Cardiac septum (tissue), 1 donor: ENCODE results near the gene PRKCG. TPM values are rescaled to one million over a fixed set of nuclear protein-coding genes. Genes with fewer than 3 reads are reported as not detected.
"Not testable (repeated sequence)": the region's sequence is repeated elsewhere in the genome, so short reads cannot be mapped to it uniquely, and the experiment has no call there.

Experiments used
- DNase-seq: peaks from one replicate; pipeline ENCODE4 v3.0.0-alpha.2; 2020; ENCODE audit warnings: low spot score
- intact Hi-C: fragments of 100-400 bp; cut with DNase I; formaldehyde crosslinking; loops from one replicate; pipeline ENCODE4 v1.14.0; 2022
- long read RNA-seq: library from polyadenylated mRNA; unstranded; transcript quantifications from one replicate; pipeline ENCODE4 v2.0.0, GENCODE V29; 2021
- total RNA-seq: library from RNA; stranded (reverse); fragmentation: NEBNext Ultra II Directional; extraction: Animal tissue kit (Norgen Biotek cat#: 25700); gene quantifications from one replicate; pipeline ENCODE4 v1.2.1, GENCODE V29; 2021
- donor health status: DM: no; HTN: no; CAD: no.

Gene PRKCG
- not detected for total RNA-seq
- long read RNA-seq = 0 reads

DNA sequence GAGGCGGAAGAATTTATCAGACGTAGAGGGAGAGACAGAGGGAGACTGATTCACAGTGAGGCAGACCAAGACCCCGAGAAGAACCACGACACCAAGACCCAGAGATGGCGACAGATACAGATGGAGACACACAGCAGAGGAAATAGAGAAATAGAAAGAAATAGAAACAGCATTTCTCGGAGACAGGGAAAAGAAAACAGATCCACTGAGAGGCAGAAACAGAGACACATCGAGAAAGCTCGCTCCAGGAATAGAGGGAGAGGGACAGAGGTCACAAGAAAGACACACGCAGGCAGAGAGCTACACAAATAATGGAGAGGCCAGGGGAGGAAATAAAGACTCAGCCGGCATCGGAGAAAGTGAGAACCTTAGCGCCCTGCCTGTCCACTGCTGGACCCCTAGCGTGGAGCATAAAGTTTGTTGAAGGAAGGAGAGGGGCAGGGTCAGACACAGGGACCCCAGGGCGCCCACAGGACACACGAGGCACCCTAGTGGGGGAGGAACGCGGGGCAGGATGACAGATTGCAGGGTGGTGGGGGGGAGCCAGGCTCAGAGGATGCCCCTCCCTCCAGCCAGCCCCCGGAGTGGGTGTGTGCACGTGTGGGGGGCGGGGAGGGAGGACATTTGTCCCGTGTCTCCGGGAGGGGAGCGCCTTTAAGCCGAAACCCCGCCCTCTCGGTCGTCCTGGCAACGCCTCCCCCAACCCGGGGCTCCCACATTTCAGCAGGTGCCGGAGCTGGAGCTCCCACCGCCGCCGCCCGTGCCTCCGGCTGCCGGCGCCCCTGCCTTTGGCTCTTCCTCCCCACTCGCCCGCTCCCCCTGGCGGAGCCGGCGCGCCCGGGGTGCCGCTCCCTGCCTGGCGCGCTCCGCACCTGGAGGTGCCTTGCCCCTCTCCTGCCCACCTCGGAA lies at the start of gene PRKCG:
TSS of gene PRKCG (plus strand) at position 716 of the 909 bp plus-strand sequence. CDS start 298 bp downstream, outside the sequence.
- intact Hi-C loops = no loop called here
- no peak for DNase-seq

DNA sequence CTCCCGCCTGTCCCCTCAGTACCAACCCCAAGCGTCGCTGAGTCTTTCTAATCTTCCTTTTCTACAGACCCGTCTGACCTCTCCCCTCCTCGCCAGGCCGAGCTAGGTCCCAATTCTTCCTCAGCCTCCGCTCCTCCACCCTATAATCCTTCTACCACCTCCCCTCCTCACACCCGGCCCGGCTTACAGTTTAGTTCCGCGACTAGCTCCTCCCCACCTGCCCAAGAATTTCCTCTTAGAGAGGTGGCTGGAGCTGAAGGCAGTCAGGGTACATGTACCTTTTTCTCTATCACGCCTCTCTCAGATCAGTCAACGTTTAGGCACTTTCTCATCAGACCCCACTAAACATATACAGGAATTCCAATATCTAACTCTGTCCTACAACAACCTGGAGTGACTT lies 49.1 kb upstream of the PRKCG start:
- intact Hi-C loops, DNase-seq: not testable (repeated sequence)

DNA sequence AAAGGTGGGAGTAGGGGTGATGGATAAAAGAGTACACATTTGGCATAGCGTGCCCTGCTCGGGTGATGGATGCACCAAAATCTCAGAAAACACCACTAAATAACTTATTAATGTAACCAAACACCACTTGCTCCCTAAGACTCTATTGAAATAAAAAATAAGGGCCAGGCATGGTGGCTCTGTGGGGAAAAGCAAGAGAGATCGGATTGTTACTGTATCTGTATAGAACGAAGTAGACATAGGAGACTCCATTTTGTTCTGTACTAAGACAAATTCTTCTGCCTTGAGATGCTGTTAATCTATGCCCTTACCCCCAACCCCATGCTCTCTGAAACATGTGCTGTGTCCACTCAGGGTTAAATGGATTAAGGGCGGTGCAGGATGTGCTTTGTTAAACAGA lies 43.6 kb upstream of the PRKCG start:
- intact Hi-C loops = not testable (repeated sequence)

GRCh38 chr19:53840241-53840640 lies 41.8 kb upstream of the PRKCG start:
- intact Hi-C loops = not testable (repeated sequence)

More for the DNA sequence above, 43.6 kb upstream of the PRKCG start:
- not testable (repeated sequence) for DNase-seq

GRCh38 chr19:53840914-53841313 lies 41.1 kb upstream of the PRKCG start:
- DNase-seq, intact Hi-C loops: not testable (repeated sequence)

More at GRCh38 chr19:53840241-53840640, 41.8 kb upstream of the PRKCG start:
- not testable (repeated sequence) for DNase-seq

GRCh38 chr19:53844849-53845246 lies 37.1 kb upstream of the PRKCG start:
- intact Hi-C loops = no loop called here
- DNase-seq = peak; percentile 80

DNA sequence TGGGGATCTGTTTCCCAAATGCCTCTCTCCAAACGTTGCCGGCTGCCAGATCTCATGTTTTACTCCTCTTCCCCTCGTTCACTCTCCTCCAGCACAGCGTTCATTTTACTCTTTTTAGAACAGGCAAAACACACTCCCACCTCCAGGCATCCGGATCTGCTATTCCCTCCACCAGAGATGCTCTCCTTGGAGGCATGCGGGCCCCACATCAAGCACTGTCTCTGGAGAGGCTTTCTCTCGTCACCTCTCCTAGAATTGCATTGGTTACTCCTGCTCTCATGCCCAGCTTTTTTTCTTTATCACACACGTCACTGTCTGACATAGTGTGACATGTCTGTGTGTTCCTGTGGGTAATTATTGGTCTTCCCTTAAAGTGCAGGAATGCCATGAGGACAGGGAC lies 34.4 kb upstream of the PRKCG start:
- DNase-seq = no peak
- intact Hi-C loops = no loop called here

DNA sequence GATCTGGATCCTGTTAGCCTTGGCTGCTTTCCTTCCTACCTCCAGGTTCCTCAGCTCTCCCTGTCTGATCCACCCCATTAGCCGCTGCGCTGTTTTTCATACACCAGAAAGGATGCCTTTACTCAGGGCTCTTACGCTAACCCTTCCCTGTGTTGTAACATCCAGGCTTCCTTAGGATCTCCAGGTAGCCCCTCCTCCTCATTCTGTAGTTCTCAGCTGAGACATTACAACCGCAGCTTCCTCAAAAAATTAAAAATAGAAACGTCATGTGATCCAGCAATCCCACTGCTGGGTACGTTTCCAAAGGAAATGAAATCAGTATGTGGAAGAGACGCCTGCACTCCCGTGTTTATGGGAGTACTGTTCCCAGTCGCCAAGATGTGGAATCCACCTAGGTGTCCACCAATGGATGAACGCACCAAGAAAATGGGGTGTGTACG lies 32.7 kb upstream of the PRKCG start:
- intact Hi-C loops = no loop called here
- no peak for DNase-seq

GRCh38 chr19:53853707-53854106 lies 28.3 kb upstream of the PRKCG start:
- intact Hi-C loops = no loop called here
- DNase-seq = no peak

- intact Hi-C loops = no loop called here
- no peak for DNase-seq
Observed at GRCh38 chr19:53864308-53864836, 17.6 kb upstream of the PRKCG start.

DNA sequence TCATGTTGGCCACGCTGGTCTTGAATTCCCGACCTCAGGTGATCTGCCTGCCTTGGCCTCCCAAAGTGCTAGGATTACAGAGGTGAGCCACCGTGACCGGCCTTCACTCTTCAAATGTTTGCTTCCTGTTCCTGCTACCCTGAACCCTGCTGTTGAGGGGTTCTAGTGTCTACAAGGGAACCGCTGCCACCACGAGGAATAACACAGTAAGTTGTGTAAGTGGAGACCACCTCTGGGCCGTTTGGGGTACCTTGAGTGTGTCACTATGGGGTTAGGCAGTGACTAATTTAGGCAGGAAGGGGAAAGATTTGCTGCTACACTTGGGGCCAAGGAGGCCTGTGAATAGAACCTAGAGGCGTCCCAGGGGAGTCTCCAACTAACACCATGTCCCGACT lies 16.5 kb upstream of the PRKCG start:
- intact Hi-C loops = no loop called here
- DNase-seq = no peak

GRCh38 chr19:53865918-53866864 lies 15.8 kb upstream of the PRKCG start:
- DNase-seq = peak; percentile 89
- intact Hi-C loops = no loop called here

DNA sequence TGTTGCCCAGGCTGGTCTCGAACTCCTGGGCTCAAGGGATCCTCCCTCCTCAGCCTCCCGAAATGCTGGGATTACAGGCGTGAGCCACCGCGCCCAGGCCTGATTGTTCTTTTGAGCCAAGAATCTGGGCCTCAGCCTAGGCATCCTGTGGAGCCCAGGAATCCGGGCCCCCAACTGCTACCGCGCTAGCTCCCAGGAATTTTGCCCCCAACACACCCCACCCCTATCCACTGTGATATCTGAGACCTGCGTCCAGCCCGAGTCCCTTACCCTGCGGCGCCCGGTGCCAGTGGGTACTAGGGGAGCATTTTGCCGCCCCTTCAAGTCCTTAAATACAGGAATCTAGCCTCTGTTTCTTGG lies 15.2 kb upstream of the PRKCG start:
- intact Hi-C loops = no loop called here
- DNase-seq = no peak

DNA sequence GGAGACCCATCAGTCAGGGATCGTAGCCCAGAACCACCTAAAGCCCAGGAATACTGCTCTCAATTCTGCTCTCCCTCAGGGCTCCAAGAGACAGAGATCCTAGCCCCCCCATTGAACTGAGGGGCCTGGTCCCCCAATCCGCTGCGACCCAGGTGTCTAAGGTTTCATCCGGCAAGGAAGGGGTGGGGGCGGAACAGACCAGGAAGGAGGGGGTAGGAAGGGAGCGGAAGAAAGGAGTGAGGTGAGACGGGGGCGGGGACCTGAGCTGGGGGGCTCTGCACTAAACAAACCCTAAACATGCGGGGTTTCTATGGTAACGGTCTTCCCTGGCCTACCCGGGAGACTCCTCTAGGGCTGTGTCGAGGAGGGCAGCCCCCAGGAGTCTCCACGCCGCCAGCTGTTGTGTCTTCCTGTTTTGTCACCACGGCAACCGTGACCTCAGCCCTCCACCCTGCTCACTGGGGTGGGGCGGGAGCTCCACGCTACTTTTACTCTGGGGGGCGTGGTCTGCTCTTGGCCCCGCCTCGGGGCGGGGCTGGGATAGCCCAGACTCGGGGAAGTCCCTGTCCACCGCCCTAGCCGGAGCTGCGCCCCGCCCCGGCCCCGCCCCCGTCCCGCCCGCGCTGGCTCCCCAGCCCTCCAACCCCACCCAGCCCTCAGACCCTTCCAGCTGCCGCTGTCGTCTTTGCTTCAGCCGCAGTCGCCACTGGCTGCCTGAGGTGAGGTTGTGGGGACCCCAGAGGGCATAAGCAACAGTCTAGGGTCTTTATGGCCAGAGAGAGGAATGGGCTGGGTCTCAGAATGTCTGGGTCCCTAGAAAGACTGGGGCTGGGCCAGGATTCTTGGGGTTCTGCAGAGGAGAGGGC lies 14.5 kb upstream of the PRKCG start, which contains the start of gene MYADM:
TSS of gene MYADM (plus strand) at position 659 of the 866 bp plus-strand sequence. CDS start 5,647 bp downstream, outside the sequence.
- peak; percentile 100 for DNase-seq
- intact Hi-C loops = no loop called here

- intact Hi-C loops = no loop called here
- no peak for DNase-seq
Observed at GRCh38 chr19:53868091-53868891, 13.7 kb upstream of the PRKCG start.

- peak; percentile 96 for DNase-seq
- intact Hi-C loops = no loop called here
Observed at GRCh38 chr19:53868892-53869804, 12.8 kb upstream of the PRKCG start.
